SKM-1 (cell line): ENCODE data around the gene SNRNP40.
A peak's percentile ranks its signal among the peaks of the same experiment; 100 is the strongest.

ENCODE experiments used
- DNase-seq: peaks from one replicate; lab custom pipeline; 2025; ENCODE audit not compliant: unreplicated experiment; lab: John Stamatoyannopoulos, UW

Gene SNRNP40

GRCh38 chr1:31296486-31297276, at the start of gene SNRNP40, which contains the start of gene ZCCHC17:
SNRNP40 (minus strand) TSS chr1:31296788; CDS start chr1:31296751, 37 bp downstream.
ZCCHC17 (plus strand) TSS chr1:31297032; CDS start chr1:31310099, 13,067 bp downstream.
- peak; percentile 99 for DNase-seq

- DNase-seq: no peak
These were observed 49.0 kb upstream of the SNRNP40 start for GRCh38 chr1:31345635-31346034.

DNA sequence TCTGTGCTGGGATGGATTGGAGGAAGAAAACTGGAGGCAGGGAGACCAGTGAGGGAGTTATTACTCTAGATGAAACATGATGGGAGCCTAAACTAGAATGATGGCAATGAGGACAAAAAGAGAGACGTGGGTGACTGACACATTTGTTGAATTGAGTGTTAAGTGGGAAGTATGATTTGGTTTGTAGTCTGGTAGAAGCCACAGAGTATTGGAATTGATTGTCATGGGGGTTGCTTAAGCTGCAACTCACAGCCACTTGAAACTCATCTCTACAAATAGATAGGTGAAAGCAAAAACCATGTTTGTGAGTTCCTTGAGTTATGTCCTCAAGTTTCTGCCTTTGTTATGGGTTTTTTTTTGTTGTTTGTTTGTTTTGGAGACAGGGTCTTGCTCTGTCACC, 47.9 kb upstream of the SNRNP40 start:
- no peak for DNase-seq

- no peak for DNase-seq
These were observed 40.3 kb upstream of the SNRNP40 start for GRCh38 chr1:31336687-31337467.

DNA sequence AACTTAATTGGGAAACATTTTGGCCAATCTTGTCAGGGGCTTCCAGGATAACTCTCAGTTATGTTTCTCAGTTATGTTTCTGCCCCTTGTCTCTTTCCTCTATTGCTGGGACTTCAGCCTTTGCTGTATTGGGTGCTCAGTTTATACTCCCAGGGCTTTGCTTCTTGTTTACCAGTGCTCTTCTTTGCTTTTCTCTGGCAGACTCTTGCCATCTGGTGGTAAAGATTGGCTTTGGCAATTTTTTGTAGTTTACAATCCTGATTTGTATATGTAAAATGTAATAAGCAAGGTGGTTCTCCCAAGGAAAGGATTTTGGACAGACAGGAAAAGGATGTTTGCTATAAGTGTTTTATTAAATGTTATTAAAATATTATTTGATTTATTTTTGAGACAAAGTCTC, 38.4 kb upstream of the SNRNP40 start:
- no peak for DNase-seq

GRCh38 chr1:31327381-31327780, 30.8 kb upstream of the SNRNP40 start:
- no peak for DNase-seq

DNA sequence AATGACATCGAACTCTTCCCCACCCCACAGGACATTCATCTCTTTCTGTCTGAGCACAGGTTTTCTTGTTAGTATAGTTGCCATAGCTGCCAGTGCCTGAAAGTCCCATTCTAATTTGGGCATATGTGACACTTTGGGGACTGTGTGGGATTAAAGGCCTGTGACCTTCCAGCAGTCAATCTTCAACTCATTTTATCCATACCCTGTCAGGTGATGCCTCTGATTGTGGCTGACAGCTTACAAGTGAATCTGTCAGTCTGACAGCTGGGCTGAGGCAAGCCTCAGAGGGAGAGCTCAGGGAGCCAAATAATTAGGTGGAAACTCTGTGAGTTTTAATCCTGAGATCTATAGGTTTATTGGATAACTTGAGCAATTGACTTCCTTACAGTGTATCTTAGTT, 29.9 kb upstream of the SNRNP40 start:
- DNase-seq: no peak

DNA sequence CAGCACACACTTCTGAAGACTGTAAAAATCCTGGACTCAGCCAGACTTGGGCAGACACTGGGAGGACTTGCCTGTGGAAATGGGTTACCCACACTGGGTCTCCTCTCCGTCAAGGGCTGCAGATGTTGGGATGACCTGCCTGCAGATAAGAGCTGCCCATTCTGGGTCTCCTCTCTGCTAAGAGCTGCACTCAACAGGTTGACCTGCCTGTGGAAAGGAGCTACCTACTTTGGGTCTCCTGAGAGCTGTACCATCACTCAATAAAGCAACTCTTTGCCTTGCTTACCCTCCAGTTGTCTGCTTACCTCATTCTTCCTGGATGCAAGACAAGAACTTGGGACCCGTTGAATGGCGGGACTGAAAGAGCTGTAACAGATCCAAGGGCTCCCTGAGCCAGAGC, 28.4 kb upstream of the SNRNP40 start:
- DNase-seq: no peak

- DNase-seq: no peak
These were observed 27.5 kb upstream of the SNRNP40 start for GRCh38 chr1:31324093-31324492.

- no peak for DNase-seq
These were observed 21.6 kb upstream of the SNRNP40 start for GRCh38 chr1:31318146-31318545.

DNA sequence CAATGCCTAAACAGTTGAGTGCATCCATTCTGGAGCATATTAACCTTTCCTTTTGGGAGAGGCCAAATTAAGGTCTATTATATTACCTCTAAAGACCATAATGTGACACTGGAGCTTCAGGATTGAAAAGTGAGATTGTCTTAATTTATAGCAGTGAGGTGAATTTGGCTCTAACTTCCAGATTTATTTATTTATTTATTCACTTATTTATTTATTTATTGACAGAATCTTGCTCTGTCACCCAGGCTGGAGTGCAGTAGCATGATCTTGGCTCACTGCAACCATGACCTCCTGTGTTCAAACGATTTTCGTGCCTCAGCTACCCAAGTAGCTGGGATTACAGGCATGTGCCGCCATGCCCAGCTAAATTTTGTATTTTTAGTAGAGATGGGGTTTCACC, 19.3 kb upstream of the SNRNP40 start:
- DNase-seq: no peak

GRCh38 chr1:31310198-31310597, 13.6 kb upstream of the SNRNP40 start:
- DNase-seq: no peak

DNA sequence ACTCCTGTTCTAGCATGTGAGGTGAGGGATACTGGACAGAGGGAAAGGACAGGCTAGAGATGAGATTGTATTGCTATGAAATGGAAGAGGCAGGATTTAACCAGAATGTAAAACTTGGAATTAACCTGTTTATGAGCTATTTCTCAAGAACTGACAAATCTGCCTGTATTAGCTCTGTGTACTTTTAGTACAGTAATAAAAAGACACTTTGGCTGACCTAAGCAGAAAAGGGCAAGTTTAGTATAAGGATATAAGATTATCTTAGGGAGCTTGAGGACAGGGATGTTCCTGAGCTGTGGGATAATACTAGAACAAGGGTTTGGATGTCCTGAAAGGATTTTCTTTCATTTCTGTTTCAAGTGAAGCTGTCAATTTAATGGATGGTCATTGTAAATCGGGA, 11.4 kb upstream of the SNRNP40 start:
- no peak for DNase-seq

GRCh38 chr1:31306278-31306677, 9.7 kb upstream of the SNRNP40 start:
- no peak for DNase-seq

DNA sequence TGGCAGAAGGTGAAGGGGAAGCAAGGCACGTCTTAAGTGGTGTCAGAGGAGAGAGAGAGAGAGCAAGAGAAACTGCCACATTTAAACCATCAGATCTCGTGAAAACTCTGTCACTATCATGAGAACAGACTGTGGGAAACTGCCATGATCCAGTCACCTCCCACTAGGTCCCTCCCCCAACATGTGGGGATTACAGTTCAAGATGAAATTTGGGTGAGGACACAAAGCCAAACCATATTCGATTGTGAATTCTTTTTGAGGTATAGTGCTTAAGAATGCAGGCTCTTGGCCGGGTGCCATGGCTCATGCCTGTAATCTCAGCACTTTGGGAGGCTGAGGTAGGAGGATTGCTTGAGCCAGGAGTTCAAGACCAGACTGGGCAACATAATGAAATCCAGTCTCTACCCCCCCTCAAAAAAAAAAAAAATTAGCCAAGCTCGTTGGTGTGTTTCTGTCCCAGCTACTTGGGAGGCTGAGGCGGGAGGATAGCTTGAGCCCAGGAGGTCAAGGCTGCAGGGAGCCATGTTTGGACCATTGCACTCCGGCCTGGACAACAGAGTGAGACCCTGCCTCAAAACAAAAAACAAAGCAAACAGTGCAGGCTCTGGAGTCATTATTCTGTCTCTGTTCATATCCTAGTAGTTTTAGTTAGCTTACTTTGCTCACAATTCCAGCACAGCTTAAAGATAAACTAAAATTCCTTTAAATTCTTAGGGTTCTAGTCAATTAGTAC, 6.3 kb upstream of the SNRNP40 start:
- DNase-seq: no peak

GRCh38 chr1:31300193-31300592, 3.6 kb upstream of the SNRNP40 start:
- no peak for DNase-seq

GRCh38 chr1:31299365-31299764, 2.8 kb upstream of the SNRNP40 start:
- no peak for DNase-seq

DNA sequence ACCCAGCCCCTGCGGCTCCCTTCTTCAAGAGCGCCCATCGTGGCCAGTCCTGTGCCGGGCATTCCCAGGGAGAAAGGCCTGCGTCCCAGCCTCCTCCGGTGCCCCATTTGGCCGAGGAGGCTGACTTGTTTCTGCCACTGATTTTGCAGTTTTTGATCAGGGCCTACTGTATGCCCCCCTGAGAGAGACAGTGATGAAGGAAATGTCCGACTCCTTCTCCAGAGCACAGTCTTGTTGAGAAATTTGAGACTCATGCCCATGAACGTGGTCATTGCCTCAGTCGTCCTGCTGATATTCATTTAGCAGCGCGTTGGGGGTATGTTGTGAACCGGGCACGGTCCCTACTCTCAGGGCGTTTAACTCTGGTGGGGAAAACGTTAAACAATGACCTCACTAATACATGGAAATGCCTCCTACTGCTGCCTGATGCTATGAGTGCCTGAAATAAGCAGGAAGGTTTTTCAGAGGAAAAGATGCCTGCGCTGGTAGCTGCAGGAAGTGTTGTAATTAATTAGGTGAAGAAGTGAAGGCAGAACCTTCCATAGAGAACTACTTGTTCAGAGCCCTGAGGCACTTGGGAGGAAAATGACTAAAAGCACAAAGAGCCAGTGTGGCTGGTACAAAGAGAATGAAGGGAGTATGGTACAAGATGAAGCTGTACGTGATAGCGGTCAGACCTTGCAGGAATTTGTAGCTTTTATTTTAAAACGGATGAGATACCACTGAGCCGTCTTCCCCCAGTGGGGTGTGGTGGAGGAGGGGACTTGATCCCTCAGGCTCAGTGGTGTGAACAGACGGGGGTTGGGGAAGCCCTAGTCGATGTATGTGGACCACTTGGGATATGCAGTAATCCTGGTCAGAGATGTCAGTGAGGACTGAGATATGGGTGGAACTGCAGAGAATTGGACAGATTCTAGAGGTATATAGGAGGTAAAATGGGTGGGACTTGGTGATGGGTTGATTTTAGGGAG, 974 bp upstream of the SNRNP40 start:
- no peak for DNase-seq

DNA sequence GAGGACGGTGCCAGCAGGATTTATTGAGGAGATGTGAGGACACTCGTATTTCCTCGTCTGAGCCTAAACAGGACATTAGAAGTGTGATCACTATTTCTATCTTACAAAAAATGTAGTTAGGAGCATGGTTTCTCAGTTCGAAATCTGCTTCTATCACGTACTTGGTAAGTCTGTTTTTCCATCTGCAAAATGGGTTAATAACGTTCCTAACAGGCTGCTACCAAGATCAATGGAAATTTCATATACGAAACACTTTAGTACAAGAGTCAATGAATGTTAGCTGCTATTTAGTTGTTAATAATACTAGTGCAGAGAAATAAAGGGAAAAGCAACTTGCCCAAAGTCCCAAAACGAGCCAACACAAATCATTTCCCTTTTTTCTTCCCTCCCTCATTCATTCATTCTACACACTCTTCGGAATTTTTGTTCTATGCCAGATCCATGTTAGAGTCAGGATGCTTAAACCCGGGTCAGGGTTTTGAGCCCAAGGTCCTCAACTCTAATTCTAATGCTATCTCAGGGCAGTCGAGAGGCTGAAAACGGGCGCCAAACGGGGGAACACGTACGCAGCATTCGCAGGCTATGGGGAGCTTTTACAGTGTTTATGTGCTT, 608 bp downstream of the SNRNP40 start:
- DNase-seq: no peak

GRCh38 chr1:31289021-31289420, 7.6 kb downstream of the SNRNP40 start:
- DNase-seq: no peak
